HCT116 (cell line): ENCODE measurements around the gene COPS6.

Experiments
- ATF3 ChIP-seq: IDR thresholded peaks from 2 replicates; pipeline ENCODE4 v1.6.1; 2012
- CEBPB ChIP-seq: IDR thresholded peaks from 2 replicates; pipeline ENCODE4 v1.6.1; 2012; ENCODE audit warnings: low read depth
- CTCF ChIP-seq, 3 experiments: fragments of 200-600 bp in 1 of 3; sonication (generic) in 1 of 3; IDR thresholded peaks in 2 of 3; conservative IDR thresholded peaks in 1 of 3; 2 replicates each; pipeline ENCODE4 v1.5.1; 2012 to 2017; ENCODE audit warnings: low read depth in 2 of 3, low read length in 2 of 3, antibody characterized with exemption in 1 of 3, borderline replicate concordance in 1 of 3, control low read depth in 1 of 3, mild to moderate bottlenecking in 1 of 3, mixed read lengths in 1 of 3, mixed run types in 1 of 3, moderate library complexity in 1 of 3; ENCODE audit not compliant: insufficient read depth in 1 of 3
- ELF1 ChIP-seq: IDR thresholded peaks from 2 replicates; pipeline ENCODE4 v1.6.1; 2012; ENCODE audit warnings: low read depth, borderline replicate concordance
- EZH2 ChIP-seq: fragments of 200-600 bp; sonication (generic); IDR thresholded peaks from 2 replicates; pipeline ENCODE4 v1.6.1; 2017; ENCODE audit warnings: antibody characterized with exemption, mixed run types
- FOSL1 ChIP-seq: IDR thresholded peaks from 2 replicates; pipeline ENCODE4 v1.6.1; 2012; ENCODE audit warnings: low read depth
- POLR2A ChIP-seq: IDR thresholded peaks from 2 replicates; pipeline ENCODE4 v1.7.0; 2011; ENCODE audit warnings: borderline replicate concordance; ENCODE audit not compliant: insufficient read depth, insufficient read length; ENCODE audit errors: extremely low read depth
- POLR2AphosphoS5 ChIP-seq: IDR thresholded peaks from 2 replicates; pipeline ENCODE4 v1.6.1; 2011; ENCODE audit warnings: mild to moderate bottlenecking, low read depth, low read length, moderate library complexity
- RAD21 ChIP-seq: IDR thresholded peaks from 2 replicates; pipeline ENCODE4 v1.6.1; 2012; ENCODE audit warnings: low read depth, mild to moderate bottlenecking
- ZNF274 ChIP-seq: fragments of 200-500 bp; sonication (Bioruptor generic); IDR thresholded peaks from 2 replicates; pipeline ENCODE4 v1.6.1; 2014; ENCODE audit warnings: mild to moderate bottlenecking, low read depth, low read length, inconsistent platforms
- TF ChIP-seq, protein P1 (sequence below): IDR thresholded peaks from 2 replicates; pipeline ENCODE4 v1.6.1; 2012

DNA sequence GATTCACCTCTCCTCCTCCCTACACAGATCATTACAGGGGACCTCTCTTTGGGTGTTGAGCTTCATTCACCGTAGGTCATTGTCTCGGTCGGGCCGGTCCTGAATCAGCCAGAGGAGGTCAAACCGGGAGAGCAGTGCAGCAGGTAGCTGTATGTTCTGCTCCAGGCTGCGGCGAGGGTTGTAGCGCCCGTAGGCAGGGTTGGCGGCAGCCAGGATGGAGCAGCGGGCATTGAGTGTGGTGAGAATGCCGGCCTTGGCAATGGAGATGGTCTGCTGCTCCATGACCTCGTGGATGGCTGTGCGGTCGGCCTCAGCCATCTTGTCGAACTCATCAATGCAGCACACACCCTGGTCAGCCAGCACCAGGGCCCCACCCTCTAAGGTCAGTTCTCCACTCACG lies 6.9 kb downstream of the COPS6 start:
- TF ChIP-seq CTCF (IDR thresholded peaks at IDR 0.05 in 2 of 3, conservative IDR thresholded peaks at IDR 0.05 in 1 of 3; ENCODE audit: borderline replicate concordance in 1 of 3, insufficient read depth in 1 of 3, low read depth in 2 of 3, low read length in 2 of 3) (no peak), POLR2A (no peak), ATF3 (no peak), RAD21 (no peak), FOSL1 (no peak), EZH2 (no peak), ZNF274 (no peak), ELF1 (no peak), POLR2AphosphoS5 (0 out of 2 replicates have a peak, but pooled peaks have one; percentile 12), CEBPB (no peak)
- TF ChIP-seq, protein P1, sequence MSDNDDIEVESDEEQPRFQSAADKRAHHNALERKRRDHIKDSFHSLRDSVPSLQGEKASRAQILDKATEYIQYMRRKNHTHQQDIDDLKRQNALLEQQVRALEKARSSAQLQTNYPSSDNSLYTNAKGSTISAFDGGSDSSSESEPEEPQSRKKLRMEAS: no peak
